Activated CD4-positive, CD25-positive, alpha-beta regulatory T cell treated with anti-CD3 and anti-CD28 coated beads, Interleukin-2, amount 50 U/mL, for 16 hours (primary cell): ENCODE data around the gene ANK3.

Source experiments
- DNase-seq: peaks from one replicate; pipeline ENCODE4 v3.0.0-alpha.2; 2020; ENCODE audit warnings: low read depth, low spot score

The ANK3 gene

DNA sequence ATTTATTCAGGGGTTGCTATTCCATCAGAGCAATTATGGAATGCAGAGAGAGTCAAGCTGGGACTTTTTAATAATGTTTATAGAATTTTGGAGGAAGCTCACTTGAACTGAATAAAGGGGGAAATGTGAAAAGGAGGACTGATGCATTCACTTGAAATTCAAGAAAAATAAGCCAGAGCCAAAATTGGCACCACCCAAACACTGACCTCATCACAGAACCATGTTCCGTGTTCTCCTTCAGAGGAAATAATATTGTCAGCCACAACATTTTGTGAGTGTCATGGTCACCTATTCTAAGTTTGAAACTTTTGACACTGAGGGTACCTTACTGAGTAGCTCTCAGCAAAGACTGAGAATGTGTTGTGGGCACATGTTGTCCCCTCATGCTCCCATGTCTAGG lies 207.0 kb downstream of the ANK3 start:
- no peak for DNase-seq

DNA sequence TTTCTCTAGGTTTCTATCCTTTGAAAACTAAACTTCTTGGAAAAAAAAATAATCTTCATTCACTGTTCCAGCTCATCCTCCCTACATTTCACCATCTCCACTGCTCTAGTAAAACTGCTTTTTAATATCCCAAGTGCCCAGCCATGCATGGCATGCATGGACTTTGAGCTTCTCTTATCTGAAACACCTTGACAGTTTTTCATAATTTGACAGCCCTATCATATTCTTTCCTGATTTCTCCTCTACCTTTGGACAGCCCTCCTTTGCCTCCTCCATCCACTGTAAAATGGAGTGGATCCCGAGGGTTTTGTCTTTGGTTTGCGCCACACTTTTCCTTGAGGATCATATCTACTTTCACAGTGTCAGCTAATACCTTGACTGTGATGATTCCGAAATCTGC lies 212.8 kb downstream of the ANK3 start:
- no peak for DNase-seq

DNA sequence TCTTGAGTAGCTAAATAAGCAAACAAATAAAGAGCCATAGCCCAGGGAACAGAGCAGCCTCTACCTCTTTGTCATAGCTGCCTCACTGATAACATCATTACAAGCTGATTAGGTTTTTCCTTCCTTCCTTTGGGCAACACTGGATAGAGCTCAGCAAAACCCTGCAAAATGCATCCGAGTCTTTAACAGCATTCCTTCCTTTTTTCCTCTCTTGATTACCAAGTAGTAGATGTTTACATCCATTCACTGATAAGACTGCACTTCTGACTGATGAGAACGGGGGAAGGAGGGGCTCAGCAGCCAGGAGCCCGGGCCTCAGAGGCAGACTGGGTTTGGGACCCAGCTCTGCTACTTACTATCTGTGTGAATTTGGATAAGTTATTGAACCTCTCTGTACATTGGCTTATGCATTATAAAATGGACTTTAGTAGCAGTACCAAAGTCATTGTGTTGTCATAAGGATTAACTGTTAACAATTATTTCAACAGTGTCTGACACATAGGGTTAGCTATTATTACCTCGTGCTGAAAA lies 214.2 kb downstream of the ANK3 start:
- DNase-seq = no peak

DNA sequence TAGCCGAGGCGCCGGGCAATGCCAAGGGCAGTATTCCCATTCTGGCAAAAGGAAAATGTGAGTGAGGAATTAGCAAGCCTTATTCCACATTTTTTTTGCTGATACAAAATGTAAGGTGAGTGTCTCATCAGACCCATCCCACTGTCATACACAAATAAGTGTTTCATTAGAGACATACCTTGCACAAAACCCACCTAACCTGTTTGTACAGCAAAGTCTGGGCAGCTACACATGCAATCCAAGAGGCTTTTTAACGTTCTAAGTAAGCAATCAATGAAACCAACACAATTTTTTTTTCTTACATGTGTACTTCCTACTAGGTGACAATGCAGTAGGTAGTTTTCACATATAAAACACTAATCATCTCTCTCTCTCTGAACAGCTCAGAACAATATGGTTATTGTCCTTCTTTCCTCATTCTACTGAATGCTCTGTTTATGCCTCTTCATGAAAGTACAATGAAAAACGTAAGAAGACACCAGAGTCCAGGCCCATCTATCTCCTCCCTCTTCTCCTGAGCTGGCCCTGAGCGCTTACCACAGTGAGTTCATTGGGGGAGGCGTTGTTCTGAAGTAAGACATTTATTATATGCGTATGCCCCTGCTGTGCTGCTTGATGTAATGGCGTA lies 217.2 kb downstream of the ANK3 start:
- DNase-seq = no peak

- no peak for DNase-seq
Measured at GRCh38 chr10:60171436-60172013, 218.2 kb downstream of the ANK3 start.

- no peak for DNase-seq
Measured at GRCh38 chr10:60170250-60170649, 219.4 kb downstream of the ANK3 start.

- DNase-seq = no peak
Measured at GRCh38 chr10:60169111-60169510, 220.6 kb downstream of the ANK3 start.

DNA sequence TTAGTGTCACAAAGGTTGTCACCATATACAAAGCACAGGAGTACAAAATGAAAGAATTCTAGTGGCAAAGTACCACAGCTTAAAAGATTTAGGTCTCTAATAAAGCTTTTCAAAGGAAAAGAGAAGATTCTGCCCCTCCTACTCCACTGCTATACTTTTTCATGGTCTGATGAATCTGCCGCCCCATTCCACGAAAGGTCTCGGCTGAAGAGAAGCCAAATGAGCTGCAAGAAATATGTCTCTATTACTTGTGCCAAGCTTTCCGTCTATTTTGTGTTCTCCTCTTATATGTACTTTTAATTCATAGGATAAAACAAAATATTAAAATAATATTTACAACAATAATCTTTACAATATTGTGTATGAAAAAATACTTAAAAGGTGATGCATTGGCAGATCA lies 222.6 kb downstream of the ANK3 start:
- DNase-seq = no peak

DNA sequence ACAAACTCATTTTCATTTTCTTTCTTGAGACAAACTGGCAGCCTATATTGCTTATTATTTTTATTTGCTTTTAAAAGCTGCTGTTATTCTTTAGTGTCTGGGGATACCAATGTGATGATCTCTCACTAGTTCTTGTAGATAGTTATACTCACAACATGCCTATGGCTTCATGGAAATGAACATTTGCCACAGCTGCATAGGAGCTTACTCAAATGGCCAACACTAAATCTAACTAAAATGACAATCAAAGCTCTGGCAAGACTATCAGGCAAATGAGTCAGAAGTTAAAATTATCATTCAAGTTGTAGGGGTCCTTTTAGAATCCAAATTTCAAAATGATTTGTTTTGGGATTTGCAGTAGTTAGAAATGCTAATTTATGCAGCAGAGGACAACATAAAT lies 225.9 kb downstream of the ANK3 start:
- no peak for DNase-seq

GRCh38 chr10:60162631-60163030 lies 227.0 kb downstream of the ANK3 start:
- no peak for DNase-seq

DNA sequence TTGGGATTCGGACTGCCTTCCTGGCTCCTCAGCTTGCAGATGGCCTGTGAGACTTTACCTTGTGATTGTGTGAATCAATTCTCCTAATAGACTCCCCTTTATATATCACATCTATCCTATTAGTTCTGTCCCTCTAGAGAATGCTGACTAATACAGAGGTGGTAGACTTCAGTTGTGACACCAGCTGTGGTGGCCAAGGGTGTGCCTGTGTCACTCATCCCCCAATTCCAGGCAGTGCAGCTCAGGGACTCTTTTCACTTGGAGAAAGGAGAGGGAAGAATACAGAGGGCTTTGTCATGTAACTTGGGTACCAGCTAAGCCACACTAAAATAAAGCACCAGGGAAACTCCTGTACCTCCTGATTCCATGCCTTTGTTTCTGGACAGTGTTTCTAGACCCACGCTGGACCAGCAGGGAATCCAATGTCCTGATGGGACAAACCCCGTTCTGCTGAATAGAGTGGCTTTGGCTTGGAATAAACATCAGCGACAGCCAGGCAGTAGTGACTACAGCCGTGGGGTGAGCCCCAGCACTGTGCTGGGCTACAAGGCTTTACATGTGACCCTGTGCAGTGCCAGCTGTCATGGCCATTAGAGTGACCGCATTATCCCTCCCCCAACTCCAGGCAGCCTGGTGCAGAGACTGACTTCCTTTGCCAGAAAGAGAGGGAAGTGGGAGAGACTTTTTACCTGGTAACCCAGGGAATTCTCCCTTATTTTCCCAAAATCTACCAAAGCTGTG lies 233.6 kb downstream of the ANK3 start:
- DNase-seq = no peak

DNA sequence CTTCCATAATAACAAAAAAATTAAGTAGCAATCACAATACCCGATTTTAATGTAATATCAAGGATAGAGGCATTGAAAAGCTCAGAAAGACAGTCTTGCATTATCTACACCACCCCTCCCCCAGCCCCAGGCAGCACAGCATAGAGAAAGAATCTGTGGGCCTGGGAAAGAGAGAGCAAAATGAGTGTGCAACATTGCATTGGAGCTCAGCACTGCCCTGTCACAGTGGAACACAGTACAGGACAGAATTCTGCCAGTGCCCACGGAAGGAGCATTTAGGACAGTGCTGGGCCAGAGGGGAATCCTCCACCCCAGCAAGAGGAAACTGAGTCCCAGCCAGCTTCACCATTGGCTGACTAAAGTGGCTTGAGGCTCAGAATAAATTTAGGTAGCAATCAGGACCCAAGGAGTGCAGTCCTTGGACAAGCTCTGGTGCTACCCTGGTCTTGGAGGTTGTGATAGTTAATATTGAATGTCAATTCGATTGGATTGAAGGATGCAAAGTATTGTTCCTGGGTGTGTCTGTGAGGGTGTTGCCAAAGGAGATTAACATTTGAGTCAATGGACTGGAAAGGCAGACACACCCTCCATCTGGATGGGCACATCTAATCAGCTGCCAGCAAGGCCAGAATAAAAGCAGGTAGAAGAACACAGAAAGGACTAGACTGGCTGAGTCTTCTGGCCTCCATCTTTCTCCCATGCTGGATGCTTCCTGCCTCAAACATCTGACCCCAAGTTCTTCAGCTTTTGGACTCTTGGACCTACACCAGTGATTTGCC lies 234.4 kb downstream of the ANK3 start:
- no peak for DNase-seq

GRCh38 chr10:60149003-60149402 lies 240.7 kb downstream of the ANK3 start:
- DNase-seq = no peak

GRCh38 chr10:60148266-60148840 lies 241.3 kb downstream of the ANK3 start:
- no peak for DNase-seq

- DNase-seq = no peak
Measured at GRCh38 chr10:60147576-60148265, 242.0 kb downstream of the ANK3 start.

DNA sequence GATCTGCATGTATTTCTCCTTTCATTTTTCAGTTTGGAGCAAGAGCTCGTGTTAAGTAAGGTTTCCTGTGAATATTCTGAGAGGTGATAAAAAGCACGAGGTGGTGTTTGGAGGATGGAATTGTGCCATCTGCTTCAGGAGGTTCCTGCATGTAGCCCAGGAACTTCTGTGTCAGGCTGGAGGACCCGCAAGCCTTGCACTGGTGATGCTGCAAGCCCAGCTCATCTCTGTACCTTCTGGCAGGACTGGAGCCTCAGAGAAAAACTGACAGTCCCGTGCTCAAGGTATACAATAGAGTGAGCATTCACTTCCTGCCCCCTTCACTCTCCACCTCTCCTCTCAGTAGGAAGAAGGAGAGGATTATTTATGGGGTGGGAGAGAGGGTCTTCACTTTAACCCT lies 242.7 kb downstream of the ANK3 start:
- no peak for DNase-seq

GRCh38 chr10:60144099-60144498 lies 245.6 kb downstream of the ANK3 start:
- no peak for DNase-seq

GRCh38 chr10:60142736-60143135 lies 246.9 kb downstream of the ANK3 start:
- no peak for DNase-seq

DNA sequence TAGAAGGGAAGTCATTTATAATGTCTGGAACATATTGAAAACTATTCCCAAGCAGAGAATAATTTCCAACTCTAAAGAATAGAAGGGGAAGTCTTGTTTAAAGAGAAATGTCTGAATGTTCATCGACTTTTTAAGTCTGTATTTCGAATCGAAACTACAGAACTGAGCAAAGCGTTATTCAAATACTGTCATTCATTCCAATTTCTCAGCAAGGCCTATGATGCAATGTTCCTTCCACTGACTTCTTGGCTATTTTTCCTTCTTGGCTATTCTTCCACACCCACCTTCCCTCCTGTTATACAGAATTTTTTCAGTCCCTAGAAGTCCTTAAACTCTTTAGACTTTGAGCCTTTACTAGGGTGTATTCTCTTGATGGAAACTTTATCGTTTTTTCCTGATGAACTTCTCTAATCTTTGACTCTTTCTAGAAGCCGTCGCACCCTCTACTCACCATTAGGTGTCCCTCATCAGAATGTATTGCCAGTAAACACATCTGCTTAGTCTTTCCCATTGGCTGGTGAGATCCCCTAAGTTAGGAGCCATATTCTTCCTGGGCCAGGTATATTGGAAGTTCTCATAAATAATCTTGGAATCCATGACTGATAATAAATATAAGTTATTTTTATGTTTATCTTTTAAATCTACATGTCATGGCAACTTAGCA lies 247.6 kb downstream of the ANK3 start:
- no peak for DNase-seq
